DOHH2 (cell line): Measurements from ENCODE around the gene CYP4F3.

Source experiments
- EZH2phosphoT487 ChIP-seq: fragments of 200-600 bp; sonication (generic); IDR thresholded peaks from 2 replicates; pipeline ENCODE4 v1.6.1; 2017; ENCODE audit warnings: borderline replicate concordance, mild to moderate bottlenecking, antibody characterized with exemption, low read length, moderate library complexity, mixed read lengths
- TF ChIP-seq, protein P1 (sequence below): fragments of 200-600 bp; sonication (generic); IDR thresholded peaks from one replicate; pipeline ENCODE4 v1.5.1; 2014; ENCODE audit warnings: antibody characterized with exemption, mild to moderate bottlenecking, low read depth, low read length; ENCODE audit not compliant: poor library complexity, severe bottlenecking

GRCh38 chr19:15656467-15656866, 15.8 kb downstream of the CYP4F3 start:
- TF ChIP-seq, protein P1, sequence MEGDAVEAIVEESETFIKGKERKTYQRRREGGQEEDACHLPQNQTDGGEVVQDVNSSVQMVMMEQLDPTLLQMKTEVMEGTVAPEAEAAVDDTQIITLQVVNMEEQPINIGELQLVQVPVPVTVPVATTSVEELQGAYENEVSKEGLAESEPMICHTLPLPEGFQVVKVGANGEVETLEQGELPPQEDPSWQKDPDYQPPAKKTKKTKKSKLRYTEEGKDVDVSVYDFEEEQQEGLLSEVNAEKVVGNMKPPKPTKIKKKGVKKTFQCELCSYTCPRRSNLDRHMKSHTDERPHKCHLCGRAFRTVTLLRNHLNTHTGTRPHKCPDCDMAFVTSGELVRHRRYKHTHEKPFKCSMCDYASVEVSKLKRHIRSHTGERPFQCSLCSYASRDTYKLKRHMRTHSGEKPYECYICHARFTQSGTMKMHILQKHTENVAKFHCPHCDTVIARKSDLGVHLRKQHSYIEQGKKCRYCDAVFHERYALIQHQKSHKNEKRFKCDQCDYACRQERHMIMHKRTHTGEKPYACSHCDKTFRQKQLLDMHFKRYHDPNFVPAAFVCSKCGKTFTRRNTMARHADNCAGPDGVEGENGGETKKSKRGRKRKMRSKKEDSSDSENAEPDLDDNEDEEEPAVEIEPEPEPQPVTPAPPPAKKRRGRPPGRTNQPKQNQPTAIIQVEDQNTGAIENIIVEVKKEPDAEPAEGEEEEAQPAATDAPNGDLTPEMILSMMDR = no peak
- no peak for TF ChIP-seq EZH2phosphoT487
